ENCODE measurements around the gene EHMT1.
"Not testable (repeated sequence)": the region's sequence is repeated elsewhere in the genome, so short reads cannot be mapped to it uniquely, and the experiment has no call there.

Gene EHMT1

GRCh38 chr9:137619240-137620047 lies 639 bp downstream of the EHMT1 start:
- H3K36me3 ChIP-seq, result peaks cover 31% of the 10 kb centered on the region
- peak overlapping the region; percentile 97 for H3K4me3 ChIP-seq (ENCODE audit: low read depth, low read length)
- no peak for TF ChIP-seq CTCF (IDR thresholded peaks at IDR 0.05; ENCODE audit: low read depth, low read length)
- no peaks in the 10 kb centered on the region; the same call in 1 of the 2 replicates for H3K4me1 ChIP-seq
- no peaks in the 10 kb centered on the region for H3K27me3 ChIP-seq
- DNase-seq, result peak; percentile 30
- H3K9me3 ChIP-seq, result no peaks in the 10 kb centered on the region

GRCh38 chr9:137620048-137620405 lies 1.2 kb downstream of the EHMT1 start:
- Histone ChIP-seq H3K36me3 (peaks cover 33% of the 10 kb centered on the region), H3K9me3 (no peaks in the 10 kb centered on the region), H3K4me3 (ENCODE audit: low read depth, low read length) (peak overlapping the region; percentile 97), H3K4me1 (no peaks in the 10 kb centered on the region; the same call in 1 of the 2 replicates), H3K27me3 (no peaks in the 10 kb centered on the region)
- no peak for DNase-seq
- TF ChIP-seq CTCF (IDR thresholded peaks at IDR 0.05; ENCODE audit: low read depth, low read length), result no peak

- H3K27me3 ChIP-seq, result no peaks in the 10 kb centered on the region
- DNase-seq, result no peak
- no peaks in the 10 kb centered on the region; the same call in 1 of the 2 replicates for H3K4me1 ChIP-seq
- H3K4me3 ChIP-seq (ENCODE audit: low read depth, low read length), result peak overlapping the region; percentile 1; the same call in 1 of the 2 replicates
- no peak for TF ChIP-seq CTCF (IDR thresholded peaks at IDR 0.05; ENCODE audit: low read depth, low read length)
- peaks cover 28% of the 10 kb centered on the region for H3K36me3 ChIP-seq
- H3K9me3 ChIP-seq, result no peaks in the 10 kb centered on the region
These were observed 1.8 kb downstream of the EHMT1 start for GRCh38 chr9:137620581-137620980.

- H3K9me3 ChIP-seq, result no peaks in the 10 kb centered on the region
- TF ChIP-seq CTCF (IDR thresholded peaks at IDR 0.05; ENCODE audit: low read depth, low read length), result peak; percentile 32; the same call in 1 of the 2 replicates
- H3K36me3 ChIP-seq, result peaks cover 25% of the 10 kb centered on the region
- no peak overlapping the region for H3K4me3 ChIP-seq (ENCODE audit: low read depth, low read length)
- H3K4me1 ChIP-seq, result no peaks in the 10 kb centered on the region; the same call in 1 of the 2 replicates
- DNase-seq, result peak; percentile 20
- H3K27me3 ChIP-seq, result no peaks in the 10 kb centered on the region
These were observed 2.4 kb downstream of the EHMT1 start for GRCh38 chr9:137621131-137621757.

GRCh38 chr9:137622211-137622610 lies 3.4 kb downstream of the EHMT1 start:
- H3K4me3 ChIP-seq (ENCODE audit: low read depth, low read length); H3K27me3 ChIP-seq; H3K9me3 ChIP-seq; H3K4me1 ChIP-seq; DNase-seq: not testable (repeated sequence)
- H3K36me3 ChIP-seq, result peaks cover 25% of the 10 kb centered on the region

- Histone ChIP-seq H3K27me3 (no peaks in the 10 kb centered on the region), H3K4me1 (no peaks in the 10 kb centered on the region), H3K4me3 (ENCODE audit: low read depth, low read length) (no peak overlapping the region), H3K36me3 (peaks cover 14% of the 10 kb centered on the region), H3K9me3 (no peaks in the 10 kb centered on the region)
- no peak for TF ChIP-seq CTCF (IDR thresholded peaks at IDR 0.05; ENCODE audit: low read depth, low read length)
- no peak for DNase-seq
These were observed 7.7 kb downstream of the EHMT1 start for GRCh38 chr9:137626464-137626863.

GRCh38 chr9:137627406-137627805 lies 8.6 kb downstream of the EHMT1 start:
- H3K27me3 ChIP-seq; DNase-seq; H3K4me3 ChIP-seq (ENCODE audit: low read depth, low read length); H3K9me3 ChIP-seq; H3K4me1 ChIP-seq: not testable (repeated sequence)
- peaks cover 12% of the 10 kb centered on the region for H3K36me3 ChIP-seq

Measured in BE2C (cell line).